NCI-H226 (cell line): ENCODE results near the gene PRAC1.

Source experiments
- DNase-seq: peaks from one replicate; pipeline ENCODE4 v3.0.0-alpha.2; 2015

Gene PRAC1

GRCh38 chr17:48722201-48722907 is at the start of gene PRAC1:
Gene PRAC1 (minus strand): TSS chr17:48722518. CDS start chr17:48722392, 126 bp downstream.
- no peak for DNase-seq

GRCh38 chr17:48770954-48771353 is 48.6 kb upstream of the PRAC1 start:
- no peak for DNase-seq

- DNase-seq = no peak
Observed at GRCh38 chr17:48769009-48769675, 46.8 kb upstream of the PRAC1 start.

GRCh38 chr17:48767263-48767774 is 45.0 kb upstream of the PRAC1 start:
- no peak for DNase-seq

GRCh38 chr17:48761114-48761513 is 38.8 kb upstream of the PRAC1 start:
- no peak for DNase-seq

GRCh38 chr17:48760411-48760810 is 38.1 kb upstream of the PRAC1 start:
- no peak for DNase-seq

- no peak for DNase-seq
Observed at GRCh38 chr17:48759288-48759687, 37.0 kb upstream of the PRAC1 start.

GRCh38 chr17:48757524-48757961 is 35.2 kb upstream of the PRAC1 start:
- DNase-seq = peak; percentile 31

GRCh38 chr17:48756830-48757251 is 34.5 kb upstream of the PRAC1 start:
- DNase-seq = no peak

- DNase-seq = no peak
Observed at GRCh38 chr17:48755356-48755755, 33.0 kb upstream of the PRAC1 start.

GRCh38 chr17:48754500-48755261 is 32.4 kb upstream of the PRAC1 start:
- DNase-seq = no peak

GRCh38 chr17:48753794-48754499 is 31.6 kb upstream of the PRAC1 start:
- DNase-seq = no peak

GRCh38 chr17:48752399-48753288 is 30.3 kb upstream of the PRAC1 start:
- DNase-seq = no peak

GRCh38 chr17:48751733-48752398 is 29.5 kb upstream of the PRAC1 start:
- DNase-seq = no peak

GRCh38 chr17:48751172-48751571 is 28.9 kb upstream of the PRAC1 start:
- no peak for DNase-seq

- DNase-seq = no peak
Observed at GRCh38 chr17:48749621-48750553, 27.6 kb upstream of the PRAC1 start.

GRCh38 chr17:48748718-48749566 is 26.6 kb upstream of the PRAC1 start:
- no peak for DNase-seq

- DNase-seq = no peak
Observed at GRCh38 chr17:48747445-48748363, 25.4 kb upstream of the PRAC1 start.
